DND-41 (cell line): Measurements from ENCODE around the gene OBSL1.

Source experiments
- CTCF ChIP-seq: IDR thresholded peaks from 2 replicates; pipeline ENCODE4 v1.5.1; 2012; ENCODE audit warnings: borderline replicate concordance, low read length, moderate library complexity, mild to moderate bottlenecking; ENCODE audit not compliant: poor library complexity, severe bottlenecking; ENCODE audit errors: extremely low read depth
- EZH2 ChIP-seq: IDR thresholded peaks from 3 replicates; pipeline ENCODE4 v1.6.1; 2012; ENCODE audit warnings: borderline replicate concordance, low read depth, mild to moderate bottlenecking, moderate library complexity, low read length, inconsistent platforms; ENCODE audit not compliant: severe bottlenecking

DNA sequence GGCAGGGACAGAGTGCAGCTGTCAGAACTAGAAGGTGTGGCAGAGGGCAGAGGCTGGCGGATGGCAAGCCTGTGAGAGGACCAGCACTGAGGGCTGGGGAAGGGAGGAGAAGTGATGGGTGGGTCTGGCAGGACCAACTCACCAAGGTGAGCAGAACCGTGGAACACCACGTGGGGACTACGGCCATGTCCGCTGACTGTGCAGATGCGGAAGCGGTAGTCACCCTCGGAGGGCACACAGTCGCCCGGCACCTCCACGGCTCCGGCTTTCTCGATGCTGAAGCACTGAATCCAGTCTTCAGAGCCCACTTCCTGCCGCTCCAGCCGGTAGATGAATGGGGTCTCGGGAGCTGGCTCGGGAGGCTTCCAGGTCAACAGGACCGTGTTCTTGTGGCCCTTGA, 4.2 kb downstream of the OBSL1 start:
- no peak for TF ChIP-seq CTCF
- TF ChIP-seq EZH2, result no peak
